ENCODE data around the gene PRSS8. TPM values are rescaled to one million over a fixed set of nuclear protein-coding genes. Genes with fewer than 3 reads are reported as not detected.
"Not testable (repeated sequence)": the region's sequence is repeated elsewhere in the genome, so short reads cannot be mapped to it uniquely, and the experiment has no call there.

PRSS8 gene
- total RNA-seq, 1 donor from 2014 or later = 53.6 TPM

- TF ChIP-seq, protein P1, sequence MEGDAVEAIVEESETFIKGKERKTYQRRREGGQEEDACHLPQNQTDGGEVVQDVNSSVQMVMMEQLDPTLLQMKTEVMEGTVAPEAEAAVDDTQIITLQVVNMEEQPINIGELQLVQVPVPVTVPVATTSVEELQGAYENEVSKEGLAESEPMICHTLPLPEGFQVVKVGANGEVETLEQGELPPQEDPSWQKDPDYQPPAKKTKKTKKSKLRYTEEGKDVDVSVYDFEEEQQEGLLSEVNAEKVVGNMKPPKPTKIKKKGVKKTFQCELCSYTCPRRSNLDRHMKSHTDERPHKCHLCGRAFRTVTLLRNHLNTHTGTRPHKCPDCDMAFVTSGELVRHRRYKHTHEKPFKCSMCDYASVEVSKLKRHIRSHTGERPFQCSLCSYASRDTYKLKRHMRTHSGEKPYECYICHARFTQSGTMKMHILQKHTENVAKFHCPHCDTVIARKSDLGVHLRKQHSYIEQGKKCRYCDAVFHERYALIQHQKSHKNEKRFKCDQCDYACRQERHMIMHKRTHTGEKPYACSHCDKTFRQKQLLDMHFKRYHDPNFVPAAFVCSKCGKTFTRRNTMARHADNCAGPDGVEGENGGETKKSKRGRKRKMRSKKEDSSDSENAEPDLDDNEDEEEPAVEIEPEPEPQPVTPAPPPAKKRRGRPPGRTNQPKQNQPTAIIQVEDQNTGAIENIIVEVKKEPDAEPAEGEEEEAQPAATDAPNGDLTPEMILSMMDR (conservative IDR thresholded peaks at IDR 0.05; ENCODE audit: low read depth, low read length) = no peak
- DNase-seq (ENCODE audit: low read depth) = no peak
- no peak overlapping the region for H3K4me3 ChIP-seq (ENCODE audit: low read depth, low read length)
Observed at GRCh38 chr16:31106509-31107464, 28.7 kb downstream of the PRSS8 start.

- H3K4me3 ChIP-seq (ENCODE audit: low read depth, low read length) = peak overlapping the region; percentile 18
- DNase-seq (ENCODE audit: low read depth) = no peak
- TF ChIP-seq, protein P1 (conservative IDR thresholded peaks at IDR 0.05; ENCODE audit: low read depth, low read length) = peak; percentile 71
Observed at GRCh38 chr16:31105677-31106213, 29.8 kb downstream of the PRSS8 start.

GRCh38 chr16:31100876-31101641 is 34.5 kb downstream of the PRSS8 start:
- DNase-seq (ENCODE audit: low read depth); H3K4me3 ChIP-seq (ENCODE audit: low read depth, low read length): not testable (repeated sequence)

- DNase-seq (ENCODE audit: low read depth) = no peak
- TF ChIP-seq, protein P1 (conservative IDR thresholded peaks at IDR 0.05; ENCODE audit: low read depth, low read length) = no peak
- H3K4me3 ChIP-seq (ENCODE audit: low read depth, low read length) = no peak overlapping the region
Observed at GRCh38 chr16:31099860-31100638, 35.5 kb downstream of the PRSS8 start.

GRCh38 chr16:31094424-31095120 is 41.0 kb downstream of the PRSS8 start, which contains the start of gene VKORC1:
Gene VKORC1 (minus strand): TSS chr16:31094797. CDS start chr16:31094729, 68 bp downstream.
- DNase-seq (ENCODE audit: low read depth) = peak; percentile 81
- H3K4me3 ChIP-seq (ENCODE audit: low read depth, low read length) = peak within 1 kb of the TSS; percentile 98
- TF ChIP-seq, protein P1 (conservative IDR thresholded peaks at IDR 0.05; ENCODE audit: low read depth, low read length) = no peak

- H3K4me3 ChIP-seq (ENCODE audit: low read depth, low read length) = peak overlapping the region; percentile 98
- no peak for DNase-seq (ENCODE audit: low read depth)
- TF ChIP-seq, protein P1 (conservative IDR thresholded peaks at IDR 0.05; ENCODE audit: low read depth, low read length) = no peak
Observed at GRCh38 chr16:31094088-31094423, 41.5 kb downstream of the PRSS8 start.
